Thyroid gland (tissue), 4 donors: ENCODE measurements around the gene LONP2. TPM values are rescaled to one million over a fixed set of nuclear protein-coding genes. Genes with fewer than 3 reads are reported as not detected.
A peak's percentile ranks its signal among the peaks of the same experiment; 100 is the strongest.

Experiments used
- DNase-seq, 2 donors: peaks; one replicate each; pipeline ENCODE4 v3.0.0-alpha.2; 2019
- H3K27ac ChIP-seq, 3 donors: fragments of 200-600 bp; sonication (generic); 1 replicate in 2 of 3; 2 replicates in 1 of 3; pipeline ENCODE4 v1.5.1; 2016 to 2019; ENCODE audit warnings: mild to moderate bottlenecking in 1 of 3, moderate library complexity in 1 of 3
- H3K27me3 ChIP-seq: fragments of 200-600 bp; sonication (generic); one replicate; pipeline ENCODE4 v1.5.1; 2019
- H3K36me3 ChIP-seq, 2 donors: fragments of 200-600 bp; sonication (generic); one replicate each; pipeline ENCODE4 v1.5.1; 2016 to 2019
- H3K4me1 ChIP-seq, 2 donors: fragments of 200-600 bp; sonication (generic); one replicate each; pipeline ENCODE4 v1.5.1; 2017 to 2019
- H3K4me3 ChIP-seq, 3 donors: fragments of 200-600 bp; sonication (generic); replicated peaks in 1 of 3; 1 replicate in 2 of 3; 2 replicates in 1 of 3; pipeline ENCODE4 v1.5.1; 2016; ENCODE audit warnings: mild to moderate bottlenecking in 1 of 3
- H3K9me3 ChIP-seq: fragments of 200-600 bp; sonication (generic); one replicate; pipeline ENCODE4 v1.5.1; 2017
- POLR2A ChIP-seq, 2 donors: fragments of 450-650 bp; IDR thresholded peaks; one replicate each; pipeline ENCODE4 v1.6.1; 2017; ENCODE audit warnings: antibody characterized with exemption in 2 of 2, mild to moderate bottlenecking in 2 of 2, moderate library complexity in 1 of 2
- WGBS, 2 donors: methylation state at CpG; one replicate each; pipeline ENCODE4 v1.1.5; 2017; 5-methylcytosine and 5-hydroxymethylcytosine counted together
- intact Hi-C: fragments of 100-400 bp; cut with DNase I; formaldehyde crosslinking; loops from one replicate; pipeline ENCODE4 v1.15.1; 2023
- total RNA-seq, 4 donors: library from RNA; depleted of rRNA; stranded (reverse); fragments of >200 nt; gene quantifications; one replicate each; pipeline ENCODE4 v1.2.3, GENCODE V29; 2016
- TF ChIP-seq, protein P1 (sequence below), 6 experiments: fragments of 200-600 bp in 3 of 6; fragments of 450-650 bp in 3 of 6; sonication (generic) in 3 of 6; IDR thresholded peaks; one replicate each; pipeline ENCODE4 v1.5.1; 2016 to 2019; ENCODE audit warnings: antibody characterized with exemption in 6 of 6, mild to moderate bottlenecking in 2 of 6, inconsistent platforms in 1 of 6, moderate library complexity in 1 of 6

LONP2 gene
- total RNA-seq, 4 donors from 2014 or later: 108 to 124 (median 116) TPM

DNA sequence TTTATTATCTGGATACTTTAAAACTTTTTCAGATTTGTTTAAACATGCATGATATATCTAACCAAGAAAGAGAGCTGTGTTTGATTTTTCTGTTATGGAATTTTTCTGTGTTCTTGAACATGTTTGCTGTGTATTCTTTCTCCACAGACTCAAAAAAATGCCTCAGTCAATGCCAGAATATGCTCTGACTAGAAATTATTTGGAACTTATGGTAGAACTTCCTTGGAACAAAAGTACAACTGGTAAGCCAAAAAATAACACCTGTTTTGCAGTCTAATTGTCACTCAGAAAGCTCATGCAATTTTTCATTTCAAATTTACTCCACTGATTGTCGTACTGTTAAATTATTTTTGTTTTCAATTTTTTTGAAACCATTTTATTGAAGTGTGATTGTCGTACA lies 18.5 kb downstream of the LONP2 start:
- 95 to 100% methylated on average over 2 of the region's 2 CpGs for WGBS, 2 donors
- H3K4me3 ChIP-seq: no peak overlapping the region
- DNase-seq: no peak
- no peak overlapping the region for H3K27ac ChIP-seq
- H3K9me3 ChIP-seq: no peaks in the 10 kb centered on the region
- TF ChIP-seq, protein P1, sequence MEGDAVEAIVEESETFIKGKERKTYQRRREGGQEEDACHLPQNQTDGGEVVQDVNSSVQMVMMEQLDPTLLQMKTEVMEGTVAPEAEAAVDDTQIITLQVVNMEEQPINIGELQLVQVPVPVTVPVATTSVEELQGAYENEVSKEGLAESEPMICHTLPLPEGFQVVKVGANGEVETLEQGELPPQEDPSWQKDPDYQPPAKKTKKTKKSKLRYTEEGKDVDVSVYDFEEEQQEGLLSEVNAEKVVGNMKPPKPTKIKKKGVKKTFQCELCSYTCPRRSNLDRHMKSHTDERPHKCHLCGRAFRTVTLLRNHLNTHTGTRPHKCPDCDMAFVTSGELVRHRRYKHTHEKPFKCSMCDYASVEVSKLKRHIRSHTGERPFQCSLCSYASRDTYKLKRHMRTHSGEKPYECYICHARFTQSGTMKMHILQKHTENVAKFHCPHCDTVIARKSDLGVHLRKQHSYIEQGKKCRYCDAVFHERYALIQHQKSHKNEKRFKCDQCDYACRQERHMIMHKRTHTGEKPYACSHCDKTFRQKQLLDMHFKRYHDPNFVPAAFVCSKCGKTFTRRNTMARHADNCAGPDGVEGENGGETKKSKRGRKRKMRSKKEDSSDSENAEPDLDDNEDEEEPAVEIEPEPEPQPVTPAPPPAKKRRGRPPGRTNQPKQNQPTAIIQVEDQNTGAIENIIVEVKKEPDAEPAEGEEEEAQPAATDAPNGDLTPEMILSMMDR (IDR thresholded peaks at IDR 0.05): no peak
- TF ChIP-seq POLR2A (IDR thresholded peaks at IDR 0.05): no peak
- intact Hi-C loops: no loop called here
- H3K36me3 ChIP-seq: peaks cover 20 to 23% of the 10 kb centered on the region in 2 donors
- no peaks in the 10 kb centered on the region for H3K27me3 ChIP-seq
- H3K4me1 ChIP-seq: no peaks in the 10 kb centered on the region

DNA sequence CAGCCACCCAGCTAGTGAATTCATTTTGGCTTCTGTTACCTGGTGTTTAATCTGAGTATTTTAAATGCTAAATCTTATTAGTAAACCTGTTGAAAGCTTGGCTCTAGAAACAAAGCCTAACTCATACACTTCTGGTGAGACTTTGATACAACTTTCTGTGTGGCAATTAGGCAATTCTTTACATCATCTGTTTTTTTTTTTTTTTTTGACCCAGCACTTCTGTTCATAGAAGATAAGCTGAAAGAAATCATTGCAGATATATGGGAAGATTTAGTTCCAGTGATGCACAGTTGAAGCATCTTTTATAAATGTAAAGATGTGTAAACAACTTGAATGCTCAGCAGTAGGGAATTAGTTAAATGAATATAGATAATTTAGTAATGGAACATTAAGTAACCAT lies 24.9 kb downstream of the LONP2 start:
- intact Hi-C loops: no loop called here
- peaks cover 4 to 17% of the 10 kb centered on the region in 2 donors for H3K4me1 ChIP-seq
- H3K4me3 ChIP-seq: no peak overlapping the region
- DNase-seq: no peak
- TF ChIP-seq, protein P1 (IDR thresholded peaks at IDR 0.05): no peak
- no peak for TF ChIP-seq POLR2A (IDR thresholded peaks at IDR 0.05)
- H3K27me3 ChIP-seq: no peaks in the 10 kb centered on the region
- peaks cover 3 to 5% of the 10 kb centered on the region in 2 donors for H3K36me3 ChIP-seq
- H3K27ac ChIP-seq: peak overlapping the region in 2 of 3 donors; percentile 10 to 88
- no peaks in the 10 kb centered on the region for H3K9me3 ChIP-seq

DNA sequence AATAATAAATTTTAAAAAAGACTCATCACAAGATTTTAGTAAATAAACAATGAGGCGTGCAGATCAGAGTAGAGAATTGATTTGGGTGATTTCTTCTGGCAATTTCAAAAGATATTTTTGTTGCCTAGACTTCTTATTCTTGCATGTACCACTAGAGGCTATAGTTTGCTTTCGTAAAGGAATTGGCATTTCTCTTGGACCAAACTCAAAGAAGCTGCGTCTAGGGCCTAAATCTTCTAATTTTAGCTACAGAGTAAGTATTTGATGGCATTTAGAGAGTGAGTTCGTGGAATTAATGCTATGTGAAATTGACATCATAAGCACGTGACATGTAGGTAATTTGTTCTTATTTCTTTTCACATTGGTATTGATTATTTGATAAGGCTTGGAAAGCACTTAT lies 27.6 kb downstream of the LONP2 start:
- peaks cover 0 to 5% of the 10 kb centered on the region in 2 donors for H3K36me3 ChIP-seq
- peaks cover 7 to 31% of the 10 kb centered on the region in 2 donors for H3K4me1 ChIP-seq
- TF ChIP-seq POLR2A (IDR thresholded peaks at IDR 0.05): no peak
- TF ChIP-seq, protein P1 (IDR thresholded peaks at IDR 0.05): no peak
- intact Hi-C loops: no loop called here
- H3K27ac ChIP-seq: peak overlapping the region in 2 of 3 donors; percentile 29 to 88
- H3K9me3 ChIP-seq: no peaks in the 10 kb centered on the region
- H3K4me3 ChIP-seq: no peak overlapping the region
- no peaks in the 10 kb centered on the region for H3K27me3 ChIP-seq
- no peak for DNase-seq
- 81 to 84% methylated on average over 5 of the region's 5 CpGs for WGBS, 2 donors

DNA sequence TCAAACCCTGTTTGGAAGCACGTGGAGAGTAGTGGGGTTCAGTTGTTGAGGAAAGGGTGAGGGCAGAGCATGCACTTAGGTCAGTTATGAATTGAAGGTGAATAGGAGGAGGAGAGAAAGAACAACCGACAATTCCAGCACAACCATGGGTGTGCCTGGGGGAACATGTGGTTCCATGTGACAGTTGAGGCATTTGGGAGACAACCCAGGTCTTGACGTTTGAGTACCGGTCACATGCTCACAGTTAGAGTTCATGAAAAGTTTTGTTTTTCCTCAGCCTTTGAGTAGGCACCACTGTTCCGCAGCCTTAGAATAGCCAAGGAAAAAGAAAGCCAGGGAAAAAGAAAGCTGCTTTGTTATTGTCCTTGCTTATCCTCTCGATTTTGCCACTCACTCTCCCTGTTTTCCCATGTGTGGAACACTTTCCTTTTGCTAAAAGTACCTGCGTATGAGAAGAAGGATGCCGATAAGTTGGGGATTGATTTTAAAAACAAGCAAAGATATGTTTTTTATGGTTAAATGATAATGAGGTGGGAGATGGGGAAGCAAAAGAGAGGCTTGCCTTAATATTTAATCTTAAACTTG lies 28.8 kb downstream of the LONP2 start:
- Histone ChIP-seq H3K27me3 (no peaks in the 10 kb centered on the region), H3K9me3 (no peaks in the 10 kb centered on the region), H3K4me1 (peaks cover 17 to 38% of the 10 kb centered on the region in 2 donors), H3K27ac (peak overlapping the region; percentile 48 to 88 (median 77)), H3K36me3 (peaks cover 0 to 5% of the 10 kb centered on the region in 2 donors), H3K4me3 (no peak overlapping the region)
- 55 to 58% methylated on average over 8 of the region's 8 CpGs for WGBS, 2 donors
- intact Hi-C loops: no loop called here
- DNase-seq: peak; percentile 56 to 73
- TF ChIP-seq, protein P1 (IDR thresholded peaks at IDR 0.05): no peak
- TF ChIP-seq POLR2A (IDR thresholded peaks at IDR 0.05): peak in 1 of 2 donors; percentile 50

DNA sequence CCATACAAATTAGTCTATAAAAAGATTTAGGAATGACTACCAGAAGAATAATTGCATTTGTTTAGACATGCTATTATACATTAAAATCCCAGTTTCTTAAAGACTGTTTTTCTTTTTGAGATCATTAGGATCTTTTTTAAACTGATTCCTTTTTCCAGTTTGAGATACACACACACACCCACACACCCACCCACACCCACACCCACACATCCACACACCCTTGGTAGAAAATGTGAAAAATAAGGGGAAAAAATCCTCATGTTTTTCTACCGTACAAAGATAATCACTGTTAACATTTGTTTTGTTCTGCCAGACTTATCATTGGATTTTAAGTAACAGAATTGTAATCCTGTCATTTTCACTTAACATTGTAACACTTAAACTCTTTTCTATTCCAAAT lies 30.4 kb downstream of the LONP2 start:
- Histone ChIP-seq H3K9me3 (no peaks in the 10 kb centered on the region), H3K4me1 (peaks cover 23 to 43% of the 10 kb centered on the region in 2 donors), H3K36me3 (peaks cover 0 to 5% of the 10 kb centered on the region in 2 donors), H3K4me3 (no peak overlapping the region), H3K27me3 (no peaks in the 10 kb centered on the region), H3K27ac (peak overlapping the region in 1 of 3 donors; percentile 75)
- WGBS, 2 donors: 92 to 98% methylated on average over 1 of the region's 1 CpG
- no peak for DNase-seq
- intact Hi-C loops: no loop called here
- no peak for TF ChIP-seq POLR2A (IDR thresholded peaks at IDR 0.05)
- TF ChIP-seq, protein P1 (IDR thresholded peaks at IDR 0.05): no peak
